Vagina (tissue), 2 donors: Measurements from ENCODE around the gene HOXA7.

Experiments
- CTCF ChIP-seq, 3 experiments: fragments of 450-650 bp in 2 of 3; fragments of 200-600 bp in 1 of 3; sonication (generic) in 1 of 3; IDR thresholded peaks; one replicate each; pipeline ENCODE4 v1.5.1; 2017 to 2019; ENCODE audit warnings: antibody characterized with exemption in 3 of 3, mild to moderate bottlenecking in 2 of 3, moderate library complexity in 2 of 3
- POLR2A ChIP-seq, 2 donors: fragments of 450-650 bp; IDR thresholded peaks; one replicate each; pipeline ENCODE4 v1.6.1; 2017; ENCODE audit warnings: antibody characterized with exemption in 2 of 2, mild to moderate bottlenecking in 2 of 2, moderate library complexity in 2 of 2

GRCh38 chr7:27123007-27123476 lies 33.4 kb downstream of the HOXA7 start:
- TF ChIP-seq POLR2A (IDR thresholded peaks at IDR 0.05) (no peak), CTCF (IDR thresholded peaks at IDR 0.05) (no peak)
